ENCODE measurements around the gene POPDC3.

DNA sequence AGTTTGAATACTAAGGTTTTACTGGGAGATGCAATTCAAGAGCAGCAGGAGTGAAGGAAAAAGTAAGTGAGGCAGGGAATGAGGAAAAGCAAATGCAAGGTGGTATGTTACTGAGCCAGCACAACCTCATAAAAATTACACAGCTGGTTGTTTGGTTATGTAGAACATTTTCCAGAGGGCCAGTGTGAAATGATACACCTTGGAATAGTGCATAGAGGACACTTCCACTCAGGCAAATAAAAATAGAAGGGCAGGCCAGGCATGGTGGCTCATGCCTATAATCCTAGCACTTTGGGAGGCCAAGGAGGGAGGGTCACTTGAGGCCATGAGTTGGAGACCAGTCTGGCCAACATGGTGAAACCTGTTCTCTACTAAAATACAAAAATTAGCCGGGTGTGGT is 43.4 kb upstream of the POPDC3 start:
- TF ChIP-seq POLR2A (IDR thresholded peaks at IDR 0.05): no peak
- TF ChIP-seq, protein P1, sequence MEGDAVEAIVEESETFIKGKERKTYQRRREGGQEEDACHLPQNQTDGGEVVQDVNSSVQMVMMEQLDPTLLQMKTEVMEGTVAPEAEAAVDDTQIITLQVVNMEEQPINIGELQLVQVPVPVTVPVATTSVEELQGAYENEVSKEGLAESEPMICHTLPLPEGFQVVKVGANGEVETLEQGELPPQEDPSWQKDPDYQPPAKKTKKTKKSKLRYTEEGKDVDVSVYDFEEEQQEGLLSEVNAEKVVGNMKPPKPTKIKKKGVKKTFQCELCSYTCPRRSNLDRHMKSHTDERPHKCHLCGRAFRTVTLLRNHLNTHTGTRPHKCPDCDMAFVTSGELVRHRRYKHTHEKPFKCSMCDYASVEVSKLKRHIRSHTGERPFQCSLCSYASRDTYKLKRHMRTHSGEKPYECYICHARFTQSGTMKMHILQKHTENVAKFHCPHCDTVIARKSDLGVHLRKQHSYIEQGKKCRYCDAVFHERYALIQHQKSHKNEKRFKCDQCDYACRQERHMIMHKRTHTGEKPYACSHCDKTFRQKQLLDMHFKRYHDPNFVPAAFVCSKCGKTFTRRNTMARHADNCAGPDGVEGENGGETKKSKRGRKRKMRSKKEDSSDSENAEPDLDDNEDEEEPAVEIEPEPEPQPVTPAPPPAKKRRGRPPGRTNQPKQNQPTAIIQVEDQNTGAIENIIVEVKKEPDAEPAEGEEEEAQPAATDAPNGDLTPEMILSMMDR (IDR thresholded peaks at IDR 0.05): no peak
